ENCODE results near the gene MYO10.

DNA sequence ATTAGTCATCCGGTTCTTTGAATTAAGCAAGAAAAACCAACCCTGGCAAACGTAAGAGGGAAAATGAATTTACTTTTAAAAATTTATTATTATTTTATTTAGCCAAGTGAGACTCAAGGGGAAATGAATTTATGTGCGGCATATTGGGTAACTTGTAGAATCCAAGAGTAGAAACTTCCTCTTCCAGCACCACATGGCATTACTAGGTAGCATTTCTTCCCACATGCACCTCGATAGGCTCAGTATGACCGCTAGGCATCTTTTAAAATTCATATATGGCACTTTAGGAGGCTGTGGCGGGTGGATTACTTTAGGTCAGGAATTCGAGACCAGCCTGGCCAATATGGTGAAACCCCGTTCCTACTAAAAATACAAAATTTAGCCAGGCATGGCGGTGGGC is 17.6 kb upstream of the MYO10 start:
- TF ChIP-seq CTCF (IDR thresholded peaks at IDR 0.05): no peak
- no peak for TF ChIP-seq REST (IDR thresholded peaks at IDR 0.05; ENCODE audit: insufficient read depth in 1 of 2, low read depth in 2 of 2, low read length in 1 of 2)
- TF ChIP-seq TCF7L2 (IDR thresholded peaks at IDR 0.05; ENCODE audit: low read depth, low read length): no peak
- TF ChIP-seq SIN3A (IDR thresholded peaks at IDR 0.05; ENCODE audit: borderline replicate concordance, insufficient read depth, low read depth, low read length): no peak

Measured in Panc1 (cell line).